ENCODE measurements around the gene COG2.

Gene COG2

GRCh38 chr1:230706887-230707731 is 64.8 kb downstream of the COG2 start:
- no peak for DNase-seq (ENCODE audit: low spot score)
- TF ChIP-seq, protein P1, sequence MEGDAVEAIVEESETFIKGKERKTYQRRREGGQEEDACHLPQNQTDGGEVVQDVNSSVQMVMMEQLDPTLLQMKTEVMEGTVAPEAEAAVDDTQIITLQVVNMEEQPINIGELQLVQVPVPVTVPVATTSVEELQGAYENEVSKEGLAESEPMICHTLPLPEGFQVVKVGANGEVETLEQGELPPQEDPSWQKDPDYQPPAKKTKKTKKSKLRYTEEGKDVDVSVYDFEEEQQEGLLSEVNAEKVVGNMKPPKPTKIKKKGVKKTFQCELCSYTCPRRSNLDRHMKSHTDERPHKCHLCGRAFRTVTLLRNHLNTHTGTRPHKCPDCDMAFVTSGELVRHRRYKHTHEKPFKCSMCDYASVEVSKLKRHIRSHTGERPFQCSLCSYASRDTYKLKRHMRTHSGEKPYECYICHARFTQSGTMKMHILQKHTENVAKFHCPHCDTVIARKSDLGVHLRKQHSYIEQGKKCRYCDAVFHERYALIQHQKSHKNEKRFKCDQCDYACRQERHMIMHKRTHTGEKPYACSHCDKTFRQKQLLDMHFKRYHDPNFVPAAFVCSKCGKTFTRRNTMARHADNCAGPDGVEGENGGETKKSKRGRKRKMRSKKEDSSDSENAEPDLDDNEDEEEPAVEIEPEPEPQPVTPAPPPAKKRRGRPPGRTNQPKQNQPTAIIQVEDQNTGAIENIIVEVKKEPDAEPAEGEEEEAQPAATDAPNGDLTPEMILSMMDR (IDR thresholded peaks at IDR 0.05; ENCODE audit: extremely low read depth, missing control alignments): no peak

DNA sequence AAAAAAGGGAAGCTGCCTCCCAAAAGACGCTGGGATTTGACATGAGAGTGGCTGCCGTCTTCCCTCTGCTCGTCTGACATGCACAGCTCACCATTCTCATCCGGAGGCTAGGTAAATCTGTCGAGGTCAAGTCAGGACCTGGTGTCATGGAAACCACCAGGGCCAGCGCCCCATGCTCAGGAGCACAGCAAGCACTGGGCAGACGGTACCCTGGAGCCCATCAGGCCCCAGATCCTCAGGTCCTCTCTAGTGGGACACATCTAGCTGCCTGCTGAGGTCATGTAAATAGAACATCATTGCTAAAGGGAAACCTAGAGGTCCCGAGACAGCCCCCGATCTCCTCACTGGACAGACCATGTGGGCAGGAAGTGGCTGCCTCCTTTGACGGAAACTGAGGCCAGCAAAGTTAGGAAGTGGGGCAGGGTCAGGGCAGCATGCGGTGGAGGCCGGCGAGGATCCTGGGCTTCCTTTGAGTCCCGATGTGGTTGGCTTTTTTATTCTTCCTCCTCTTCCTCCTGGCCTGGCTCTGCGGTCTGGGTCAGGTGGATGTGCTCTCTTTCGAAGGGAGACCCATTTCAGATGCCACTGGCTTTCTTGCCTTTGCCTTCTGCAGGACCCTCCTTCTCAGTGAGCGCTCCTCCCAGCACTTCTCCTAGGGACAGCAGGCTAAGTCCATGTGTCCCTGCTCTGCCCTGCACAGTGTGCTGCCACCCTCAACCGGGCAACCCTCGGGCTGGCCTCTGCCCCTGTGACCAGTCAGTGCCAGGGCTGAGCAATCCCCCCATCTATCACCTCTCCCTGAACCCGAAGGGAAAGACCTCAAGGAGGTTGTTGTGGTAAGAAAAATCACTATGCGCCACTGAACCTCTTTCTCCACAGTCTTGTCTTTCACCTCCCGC is 65.7 kb downstream of the COG2 start:
- no peak for DNase-seq (ENCODE audit: low spot score)
- TF ChIP-seq, protein P1 (IDR thresholded peaks at IDR 0.05; ENCODE audit: extremely low read depth, missing control alignments): no peak

DNA sequence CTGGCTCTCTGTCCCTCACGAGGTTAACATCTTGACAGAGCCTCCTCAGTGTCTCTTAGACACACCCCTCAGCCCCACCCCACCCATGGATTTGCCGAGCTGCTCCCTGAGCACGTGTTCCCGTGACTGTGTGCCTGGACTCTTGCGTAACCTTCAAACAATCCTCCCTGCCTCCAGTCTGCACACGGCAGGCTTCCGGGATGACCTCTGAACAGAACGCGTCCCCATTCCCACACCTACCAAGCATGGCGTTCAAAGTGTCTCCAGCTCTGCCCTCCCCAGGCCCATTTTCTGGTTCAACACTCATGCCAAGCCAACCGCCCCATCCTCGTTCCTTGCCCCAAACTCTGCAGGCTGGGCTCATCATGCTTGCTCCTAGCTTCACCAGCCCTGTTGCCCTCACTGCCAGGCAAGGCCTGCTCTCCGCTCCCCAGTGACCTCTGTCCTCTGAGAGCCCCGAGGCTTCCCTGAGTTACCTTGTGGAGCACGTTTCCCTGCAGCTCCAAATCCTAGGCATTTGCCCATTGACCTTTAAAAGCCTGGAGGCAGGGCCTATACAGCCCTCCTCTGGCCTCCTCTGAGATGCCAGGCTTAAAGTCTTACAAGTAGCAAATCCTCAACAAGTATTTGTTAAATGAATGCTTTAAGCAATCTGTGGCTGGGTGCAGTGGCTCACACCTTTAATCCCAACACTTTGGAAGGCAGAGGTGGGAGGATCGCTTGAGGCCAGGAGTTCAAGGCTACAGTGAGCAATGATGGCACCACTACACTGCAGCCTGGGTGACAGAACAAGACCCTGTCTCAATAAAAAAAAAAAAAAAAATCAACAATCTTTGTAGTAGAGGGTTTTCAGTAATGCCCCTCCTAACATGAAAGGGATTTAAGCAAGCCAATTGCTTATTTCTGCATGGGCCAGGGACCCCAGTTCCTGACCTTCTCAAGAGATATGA is 66.6 kb downstream of the COG2 start:
- DNase-seq (ENCODE audit: low spot score): no peak
- TF ChIP-seq, protein P1 (IDR thresholded peaks at IDR 0.05; ENCODE audit: extremely low read depth, missing control alignments): no peak

DNA sequence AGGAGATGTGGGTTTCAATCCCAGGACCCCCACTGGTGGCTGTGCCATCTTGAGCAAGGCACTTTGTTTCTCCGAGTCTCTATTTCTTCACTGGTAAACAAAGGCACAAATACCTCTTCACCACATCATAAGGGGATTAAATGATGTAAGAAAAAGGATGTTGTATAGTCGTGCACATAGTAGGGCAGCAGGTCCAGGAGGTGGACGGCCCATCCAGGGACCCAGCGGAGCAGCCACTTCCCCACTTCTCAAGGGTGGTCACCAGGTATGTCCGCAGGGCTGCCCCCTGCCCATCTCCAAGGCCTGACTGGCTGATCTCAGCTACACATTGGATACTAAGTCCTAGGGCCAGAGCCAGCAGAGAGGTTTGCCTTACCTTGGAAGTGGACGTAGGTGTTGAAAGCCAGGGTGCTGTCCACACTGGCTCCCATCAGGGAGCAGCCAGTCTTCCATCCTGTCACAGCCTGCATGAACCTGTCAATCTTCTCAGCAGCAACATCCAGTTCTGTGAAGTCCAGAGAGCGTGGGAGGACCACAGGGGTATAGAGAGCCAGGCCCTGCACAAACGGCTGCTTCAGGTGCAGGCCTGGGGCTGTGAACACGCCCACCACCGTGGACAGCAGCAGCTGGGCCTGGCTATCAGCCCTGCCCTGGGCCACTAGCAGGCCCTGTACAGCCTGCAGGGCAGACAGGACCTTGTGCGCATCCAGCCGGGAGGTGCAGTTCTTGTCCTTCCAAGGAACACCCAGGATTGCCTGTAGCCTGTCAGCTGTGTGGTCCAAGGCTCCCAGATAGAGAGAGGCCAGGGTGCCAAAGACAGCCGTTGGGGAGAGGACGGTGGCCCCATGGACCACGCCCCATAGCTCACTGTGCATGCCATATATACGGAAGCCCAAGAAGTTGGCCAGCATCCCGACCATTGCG is 67.6 kb downstream of the COG2 start:
- DNase-seq (ENCODE audit: low spot score): no peak
- TF ChIP-seq, protein P1 (IDR thresholded peaks at IDR 0.05; ENCODE audit: extremely low read depth, missing control alignments): no peak

DNA sequence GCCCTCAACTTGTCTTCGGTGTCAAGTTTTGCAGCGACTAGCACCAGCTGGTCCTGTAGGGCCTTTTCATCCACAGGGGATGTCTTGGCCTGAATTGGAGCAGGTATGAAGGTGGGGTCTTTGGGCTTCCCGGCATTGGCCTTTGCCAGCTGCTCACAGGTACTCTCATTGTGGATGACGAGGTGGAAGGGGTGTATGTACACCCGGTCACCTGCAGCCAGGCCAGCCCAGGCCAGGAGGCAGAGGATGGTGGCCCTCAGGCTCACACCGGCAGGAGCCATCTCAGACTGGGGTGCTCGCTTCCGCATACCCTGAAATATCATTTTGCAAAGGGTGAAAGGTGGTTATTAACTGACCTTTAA is 68.2 kb downstream of the COG2 start:
- TF ChIP-seq, protein P1 (IDR thresholded peaks at IDR 0.05; ENCODE audit: extremely low read depth, missing control alignments): no peak
- no peak for DNase-seq (ENCODE audit: low spot score)

DNA sequence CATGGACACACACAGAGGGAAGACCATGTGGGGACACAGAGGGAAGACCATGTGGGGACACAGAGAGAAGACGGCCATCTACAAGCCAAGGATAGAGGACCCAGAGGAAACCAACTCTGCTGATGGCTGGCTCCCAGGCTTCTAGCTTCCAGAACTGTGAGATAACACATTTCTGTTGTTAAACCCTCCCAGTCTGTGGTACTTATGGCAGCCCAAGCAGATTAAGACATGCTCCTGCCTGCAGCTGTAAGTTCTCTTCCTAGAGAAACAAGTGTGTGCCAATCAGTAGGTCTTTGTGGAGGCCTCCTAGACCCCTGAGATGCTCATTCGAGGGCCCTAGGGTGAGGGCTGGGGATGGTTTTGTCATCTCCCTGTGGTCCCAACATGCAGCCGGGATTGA is 69.0 kb downstream of the COG2 start:
- TF ChIP-seq, protein P1 (IDR thresholded peaks at IDR 0.05; ENCODE audit: extremely low read depth, missing control alignments): no peak
- DNase-seq (ENCODE audit: low spot score): no peak

Measured in GM20000 (cell line).